ENCODE measurements around the gene MITD1. TPM values are rescaled to one million over a fixed set of nuclear protein-coding genes. Genes with fewer than 3 reads are reported as not detected.
A peak's percentile ranks its signal among the peaks of the same experiment; 100 is the strongest.

Gene MITD1
- total and polyA plus RNA-seq, 2 of the 8 experiments (the other 6 are each of a cell fraction or from before 2014, with no cell fraction given), result 15.2 to 31.7 TPM

GRCh38 chr2:99154643-99155536, 26.0 kb downstream of the MITD1 start, which contains the start of the genes LIPT1 and TSGA10 (continued):
- no peak for TF ChIP-seq CHD7 (IDR thresholded peaks at IDR 0.05; ENCODE audit: insufficient replicate concordance, low read length)
- TF ChIP-seq JUND (IDR thresholded peaks at IDR 0.05; ENCODE audit: low read length), result 0 out of 2 replicates have a peak, but pooled peaks have one; percentile 50
- peak; percentile 6; the same call in 1 of the 2 replicates for TF ChIP-seq USF2 (IDR thresholded peaks at IDR 0.05; ENCODE audit: low read length)
- TF ChIP-seq SAP30 (IDR thresholded peaks at IDR 0.05; ENCODE audit: insufficient read depth, insufficient replicate concordance, low read length), result no peak
- TF ChIP-seq KDM4A (IDR thresholded peaks at IDR 0.05; ENCODE audit: low read depth, low read length, severe bottlenecking), result peak; percentile 96
- no peak for TF ChIP-seq BCL11A (IDR thresholded peaks at IDR 0.05; ENCODE audit: low read depth in 2 of 2, low read length in 2 of 2)
- peak; percentile 91 for TF ChIP-seq PHF8 (conservative IDR thresholded peaks at IDR 0.05; ENCODE audit: low read depth, low read length)
- TF ChIP-seq POLR2A (IDR thresholded peaks at IDR 0.05; ENCODE audit: control extremely low read depth in 1 of 2, low read depth in 2 of 2, low read length in 2 of 2), result peak; percentile 50 to 90
